GM19467 (cell line): ENCODE measurements around the gene DDX3Y.

Source experiments
- ATAC-seq: cut with Tn5 transposase; IDR thresholded peaks from one replicate; pipeline ENCODE4 v1.9.1; 2021; ENCODE audit warnings: mild to moderate bottlenecking, moderate library complexity; ENCODE audit not compliant: unreplicated experiment

DDX3Y gene

DNA sequence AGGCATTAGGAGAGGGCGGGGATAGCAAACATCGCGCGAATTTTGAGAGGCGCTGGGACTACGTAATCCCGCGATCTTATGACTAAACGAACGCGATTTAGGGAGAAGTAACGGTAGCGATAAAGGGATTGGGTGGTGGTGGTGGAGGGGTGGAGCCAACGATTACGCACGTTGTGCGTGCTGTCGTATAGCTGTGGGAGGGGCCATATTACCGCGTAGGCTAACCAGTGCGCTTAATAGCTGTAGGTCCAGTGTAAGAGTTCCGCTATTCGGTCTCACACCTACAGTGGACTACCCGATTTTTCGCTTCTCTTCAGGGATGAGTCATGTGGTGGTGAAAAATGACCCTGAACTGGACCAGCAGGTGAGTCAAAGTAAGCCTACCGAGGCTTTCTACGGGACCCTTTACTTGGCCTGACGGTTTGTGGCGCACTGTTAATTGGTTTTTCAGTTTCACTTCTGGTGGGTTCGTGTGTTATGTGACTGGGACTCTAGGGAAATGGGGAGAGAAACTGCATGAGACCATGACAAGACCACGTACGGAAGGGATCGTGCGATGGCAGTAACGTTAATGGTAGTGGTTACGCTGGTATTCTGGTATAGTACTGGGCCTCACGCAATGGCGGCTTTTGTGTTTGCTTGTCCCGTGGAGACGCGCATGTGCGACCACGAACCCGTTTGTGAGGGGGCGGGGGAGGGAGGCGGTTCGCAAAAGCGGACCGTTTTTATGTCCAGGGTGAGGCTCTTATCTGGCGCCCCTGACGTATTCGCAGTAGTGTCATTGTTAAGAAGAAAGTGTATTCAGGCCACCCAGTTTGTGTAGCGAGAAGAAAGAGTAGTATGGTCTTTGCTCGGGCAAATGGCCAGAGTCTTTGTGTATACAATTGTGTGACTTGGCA is at the start of gene DDX3Y:
Gene DDX3Y (plus strand): TSS at position 251 of the 899 bp plus-strand sequence. CDS start 69 bp downstream, at position 320.
- no peak for ATAC-seq

DNA sequence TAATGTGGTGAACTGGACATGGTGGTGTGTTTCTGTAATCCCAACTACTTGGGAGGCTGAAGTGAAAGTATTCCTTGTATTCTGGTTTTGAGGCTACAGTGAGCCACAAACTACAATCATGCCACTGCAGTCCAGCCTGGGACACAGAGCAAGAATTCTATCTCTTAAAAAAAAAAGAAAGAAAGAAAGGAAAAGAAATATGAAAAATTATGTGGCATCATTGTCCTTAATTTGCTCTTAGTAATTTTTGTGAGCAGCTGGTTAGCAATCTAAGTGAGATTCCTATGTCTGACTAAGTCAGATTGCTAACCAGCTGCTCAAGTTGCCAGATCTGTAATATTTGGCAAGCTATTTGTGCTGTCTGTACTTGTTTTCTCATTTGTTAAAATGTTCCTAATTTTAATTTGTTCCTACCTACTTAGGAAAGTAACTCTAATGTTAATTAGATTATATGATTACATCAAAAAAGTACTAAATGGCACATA is 48.8 kb upstream of the DDX3Y start:
- no peak for ATAC-seq

DNA sequence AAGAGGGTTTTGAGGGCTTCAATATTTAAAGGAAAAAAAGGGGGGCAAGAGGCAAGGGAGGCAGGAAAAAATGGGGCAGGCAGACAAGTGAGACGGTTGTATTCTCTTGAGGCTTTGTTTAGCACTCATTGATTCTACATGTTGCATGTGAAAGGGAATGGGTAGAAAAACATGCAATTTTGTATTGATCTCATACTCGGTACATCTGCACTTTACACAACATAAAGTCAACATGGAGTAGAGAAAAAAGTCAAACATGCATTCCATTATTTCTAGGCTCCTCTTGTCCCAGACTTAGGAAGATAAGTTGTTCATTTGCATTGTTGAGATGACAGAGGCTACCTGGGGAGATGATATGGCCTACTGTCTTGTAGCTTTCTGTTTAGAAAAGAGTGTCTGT is 36.7 kb upstream of the DDX3Y start:
- ATAC-seq, result no peak

DNA sequence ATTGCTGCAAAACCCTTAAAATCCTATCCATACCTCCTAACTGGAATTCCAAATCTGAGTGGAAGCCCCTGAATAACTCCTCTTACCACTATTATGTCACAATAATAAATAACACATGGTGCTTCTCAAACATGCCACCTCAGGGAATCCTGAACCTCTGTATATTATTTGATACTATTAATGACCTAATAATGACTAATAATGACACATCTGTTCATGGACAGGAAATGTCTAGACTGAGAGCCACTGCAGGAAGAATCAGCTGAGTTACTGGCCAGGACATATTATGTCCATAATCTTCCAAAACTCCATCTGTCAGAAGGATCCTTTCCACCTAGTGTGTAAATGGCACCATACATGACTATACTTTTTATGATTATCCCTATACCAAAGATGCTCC is 7.7 kb upstream of the DDX3Y start:
- ATAC-seq, result no peak

DNA sequence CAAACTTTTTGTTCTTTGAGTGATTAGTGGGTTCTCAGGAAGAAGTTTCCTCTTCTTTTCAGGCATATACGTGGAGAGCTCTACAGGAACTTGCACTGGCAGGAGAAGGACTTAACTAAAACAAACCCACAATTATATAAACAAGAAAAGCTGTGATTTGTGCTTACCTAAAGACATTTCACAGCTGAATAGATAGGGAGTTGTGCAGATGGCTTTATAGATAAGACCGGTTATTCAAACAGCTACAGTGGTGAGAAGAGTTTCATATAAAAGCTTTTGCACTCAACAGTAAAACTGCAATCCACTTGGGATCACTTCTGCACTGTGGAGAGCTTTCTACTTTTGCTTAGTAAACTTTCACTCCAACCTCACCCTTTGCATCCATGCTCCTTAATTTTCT is 6.1 kb upstream of the DDX3Y start:
- no peak for ATAC-seq

DNA sequence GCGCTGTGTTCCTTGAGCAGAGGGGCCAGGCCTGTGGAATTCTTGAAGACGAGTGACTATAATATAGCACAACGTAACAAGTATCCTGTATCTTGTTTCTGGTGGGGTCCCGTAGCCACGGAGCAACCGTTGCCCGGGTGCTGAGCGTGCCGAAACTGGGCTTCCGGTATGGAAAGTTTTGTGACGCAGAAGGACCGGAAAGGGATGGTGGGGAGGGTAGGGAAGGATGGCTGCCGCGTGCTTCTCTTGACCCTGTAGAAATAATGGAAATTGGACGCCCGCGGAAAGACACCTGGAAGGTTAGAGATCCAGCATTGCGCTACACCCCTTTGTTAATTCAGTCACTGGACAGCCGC is 827 bp downstream of the DDX3Y start:
- no peak for ATAC-seq

DNA sequence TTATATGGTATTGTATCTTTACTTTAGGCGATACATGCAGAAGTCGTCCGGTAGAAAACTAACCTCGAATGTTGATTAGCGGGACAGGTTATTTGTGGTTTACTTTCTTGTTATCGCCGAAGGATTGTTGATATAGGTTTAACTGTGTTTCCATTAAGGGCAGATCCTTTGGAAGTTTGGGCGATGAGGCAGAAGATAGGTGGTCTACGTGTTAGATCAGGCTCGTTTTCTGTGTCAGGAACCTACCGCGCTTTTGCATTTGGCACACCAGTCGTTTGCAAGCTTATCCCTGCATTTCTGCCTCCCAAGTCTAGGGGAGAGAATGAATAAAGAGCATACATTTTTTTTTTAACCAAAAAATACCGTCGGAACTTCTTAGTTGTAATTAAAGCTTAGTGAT is 1.2 kb downstream of the DDX3Y start:
- no peak for ATAC-seq

DNA sequence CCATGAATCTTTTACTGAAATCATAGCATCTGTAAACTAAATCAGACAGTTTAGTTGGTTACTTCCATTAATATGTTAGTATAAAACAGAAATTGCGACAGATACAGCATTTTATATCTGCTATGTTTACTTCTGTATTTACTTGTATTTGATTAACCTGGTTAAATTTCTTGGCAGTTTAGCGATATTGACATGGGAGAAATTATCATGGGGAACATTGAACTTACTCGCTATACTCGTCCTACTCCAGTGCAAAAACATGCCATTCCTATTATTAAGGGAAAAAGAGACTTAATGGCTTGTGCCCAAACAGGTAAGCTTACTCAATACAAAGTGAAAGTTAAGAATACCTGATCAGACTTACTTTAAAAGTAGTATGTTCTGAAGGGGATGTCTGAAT is 8.9 kb downstream of the DDX3Y start:
- ATAC-seq, result no peak

DNA sequence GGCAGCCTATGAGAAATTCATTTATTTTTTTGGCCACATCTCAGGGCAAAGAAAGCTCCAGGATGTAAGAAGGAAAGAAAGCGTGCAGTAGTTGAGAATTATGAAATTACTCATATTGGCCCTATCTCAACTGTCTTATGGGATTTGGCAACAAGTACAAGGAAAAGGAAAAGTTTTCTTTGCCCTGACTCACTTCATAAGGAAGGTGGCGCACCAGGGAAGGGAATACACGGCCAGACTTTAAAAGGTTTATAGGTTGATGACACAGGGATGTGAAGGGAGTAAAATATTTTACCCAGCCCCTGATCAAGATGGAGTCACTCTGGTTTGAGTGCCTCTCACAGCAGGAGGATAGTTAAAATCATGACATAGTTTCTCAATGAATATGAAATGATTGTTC is 23.4 kb downstream of the DDX3Y start:
- no peak for ATAC-seq

DNA sequence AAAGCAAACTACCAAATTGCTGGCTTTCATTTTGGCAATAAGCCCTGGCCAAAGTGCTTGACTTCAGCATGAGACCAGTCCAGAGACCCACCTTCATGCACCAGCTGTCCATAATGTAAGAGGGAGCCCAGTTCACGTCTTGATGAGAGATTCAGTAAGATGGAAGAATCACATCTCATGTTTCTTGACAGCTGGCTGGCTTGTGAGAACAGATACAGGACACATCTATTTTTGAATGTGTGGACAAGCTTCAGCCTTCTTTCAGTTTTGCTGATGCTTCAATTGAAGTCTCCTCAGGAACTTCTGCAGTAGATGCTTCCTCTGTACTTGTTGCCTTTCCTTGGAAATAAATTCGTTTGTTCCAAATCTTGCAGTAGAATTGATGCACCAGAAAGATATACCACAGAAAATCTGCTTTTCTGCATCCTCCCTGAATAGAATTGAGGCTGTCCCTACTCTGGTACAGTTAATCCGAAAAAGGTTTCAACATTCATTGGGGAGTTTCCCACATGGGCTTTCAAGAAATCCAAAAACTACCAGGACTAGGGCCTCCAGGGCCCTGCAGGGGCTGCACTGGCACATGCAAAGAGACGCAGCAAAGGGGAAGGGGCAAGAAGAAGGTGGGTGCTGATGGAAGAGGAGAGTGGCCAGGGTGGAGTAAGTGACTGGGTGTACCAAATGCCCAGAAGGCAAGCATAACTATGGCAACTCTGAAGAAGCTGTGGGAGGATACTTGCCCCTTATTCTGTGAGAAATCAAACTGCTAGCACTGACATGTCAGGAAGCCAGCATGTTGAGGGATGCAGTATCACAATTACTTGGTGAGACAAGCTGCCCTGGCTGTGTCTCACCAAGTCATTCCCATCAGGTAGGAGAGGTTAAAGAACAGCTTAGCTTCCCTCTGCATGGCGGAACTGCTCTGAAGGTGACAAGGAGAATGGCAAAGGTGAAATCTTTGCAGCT is 37.3 kb downstream of the DDX3Y start:
- ATAC-seq, result no peak
